ENCODE results near the gene CACNA1D. TPM values are rescaled to one million over a fixed set of nuclear protein-coding genes. Genes with fewer than 3 reads are reported as not detected.

CACNA1D gene
- total RNA-seq, 3 donors from 2014 or later: 0.96 to 50.3 (median 32.1) TPM

DNA sequence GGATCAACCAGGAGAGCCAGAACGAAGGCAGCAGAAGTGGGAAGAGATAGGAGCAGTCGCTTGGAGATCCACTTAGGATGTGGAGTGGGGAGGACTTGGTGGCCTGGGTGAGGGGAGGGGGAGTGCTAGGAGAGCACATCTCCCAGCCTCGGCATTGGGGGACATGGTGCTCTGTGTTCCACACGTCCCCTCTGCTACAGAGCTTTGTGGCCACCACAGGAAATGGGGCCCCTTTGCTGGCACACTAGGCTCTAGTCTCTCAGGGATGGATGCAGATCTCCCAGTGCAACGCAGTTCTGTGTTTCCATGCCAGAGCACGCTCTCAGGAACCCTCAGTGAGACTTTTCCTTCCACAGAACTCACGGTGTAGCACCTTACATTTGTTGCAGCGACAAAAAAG is 283.1 kb downstream of the CACNA1D start:
- Histone ChIP-seq H3K9me3 (no peaks in the 10 kb centered on the region), H3K27ac (peak overlapping the region; percentile 35 to 56), H3K36me3 (no peaks in the 10 kb centered on the region), H3K4me3 (no peak overlapping the region), H3K27me3 (no peaks in the 10 kb centered on the region), H3K4me1 (peaks cover 0 to 3% of the 10 kb centered on the region in 2 donors)
- TF ChIP-seq, protein P1, sequence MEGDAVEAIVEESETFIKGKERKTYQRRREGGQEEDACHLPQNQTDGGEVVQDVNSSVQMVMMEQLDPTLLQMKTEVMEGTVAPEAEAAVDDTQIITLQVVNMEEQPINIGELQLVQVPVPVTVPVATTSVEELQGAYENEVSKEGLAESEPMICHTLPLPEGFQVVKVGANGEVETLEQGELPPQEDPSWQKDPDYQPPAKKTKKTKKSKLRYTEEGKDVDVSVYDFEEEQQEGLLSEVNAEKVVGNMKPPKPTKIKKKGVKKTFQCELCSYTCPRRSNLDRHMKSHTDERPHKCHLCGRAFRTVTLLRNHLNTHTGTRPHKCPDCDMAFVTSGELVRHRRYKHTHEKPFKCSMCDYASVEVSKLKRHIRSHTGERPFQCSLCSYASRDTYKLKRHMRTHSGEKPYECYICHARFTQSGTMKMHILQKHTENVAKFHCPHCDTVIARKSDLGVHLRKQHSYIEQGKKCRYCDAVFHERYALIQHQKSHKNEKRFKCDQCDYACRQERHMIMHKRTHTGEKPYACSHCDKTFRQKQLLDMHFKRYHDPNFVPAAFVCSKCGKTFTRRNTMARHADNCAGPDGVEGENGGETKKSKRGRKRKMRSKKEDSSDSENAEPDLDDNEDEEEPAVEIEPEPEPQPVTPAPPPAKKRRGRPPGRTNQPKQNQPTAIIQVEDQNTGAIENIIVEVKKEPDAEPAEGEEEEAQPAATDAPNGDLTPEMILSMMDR (IDR thresholded peaks at IDR 0.05): no peak
- TF ChIP-seq POLR2A (IDR thresholded peaks at IDR 0.05): no peak
- intact Hi-C loops (cut with DNase I; ENCODE audit: low total_unique reads): no loop called here
- DNase-seq (ENCODE audit: low spot score in 2 of 2): no peak

DNA sequence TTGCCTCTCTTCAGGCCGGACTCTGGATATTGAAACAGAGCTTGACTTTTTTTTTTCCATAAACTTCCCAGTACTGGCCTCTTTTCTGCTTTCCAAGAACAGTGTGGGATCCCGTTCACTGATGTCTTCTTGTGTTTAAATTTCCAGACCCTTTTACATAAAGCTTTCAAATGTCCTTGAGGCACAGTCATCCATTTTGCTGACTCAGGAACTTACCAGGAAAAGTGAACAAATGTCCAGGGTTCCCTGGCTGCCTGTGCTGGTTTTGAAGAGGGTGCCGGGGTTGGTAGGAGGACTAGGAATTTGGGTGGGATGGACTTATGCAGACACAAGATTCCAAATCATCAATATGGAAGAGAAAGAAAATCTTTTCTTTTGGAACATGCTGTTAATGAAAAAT is 283.7 kb downstream of the CACNA1D start:
- H3K4me3 ChIP-seq: no peak overlapping the region
- H3K9me3 ChIP-seq: no peaks in the 10 kb centered on the region
- no peak overlapping the region for H3K27ac ChIP-seq
- H3K4me1 ChIP-seq: peaks cover 0 to 1% of the 10 kb centered on the region in 2 donors
- DNase-seq (ENCODE audit: low spot score in 2 of 2): no peak
- intact Hi-C loops (cut with DNase I; ENCODE audit: low total_unique reads): no loop called here
- H3K27me3 ChIP-seq: no peaks in the 10 kb centered on the region
- H3K36me3 ChIP-seq: no peaks in the 10 kb centered on the region
- TF ChIP-seq, protein P1 (IDR thresholded peaks at IDR 0.05): no peak
- TF ChIP-seq POLR2A (IDR thresholded peaks at IDR 0.05) (no peak), POLR2AphosphoS5 (IDR thresholded peaks at IDR 0.05) (no peak)

DNA sequence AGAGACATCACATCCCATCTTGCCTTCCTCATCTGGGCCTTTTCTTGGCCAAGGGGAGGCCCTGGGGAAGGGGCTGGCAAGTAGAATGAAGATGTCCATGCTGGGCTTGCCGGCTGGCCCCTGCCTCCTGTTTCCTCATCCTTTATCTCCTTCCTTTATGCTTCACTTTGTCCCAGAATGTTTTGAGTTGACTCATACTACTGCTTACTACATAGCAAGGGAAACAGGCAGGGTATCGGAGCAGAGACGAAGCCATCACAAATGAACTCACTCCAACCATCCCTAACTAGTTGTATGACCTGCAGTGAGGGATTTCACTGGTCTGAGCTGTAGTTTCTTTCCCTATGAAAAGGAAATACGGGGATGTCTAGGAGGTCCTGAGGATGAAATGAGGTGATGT is 285.8 kb downstream of the CACNA1D start:
- Histone ChIP-seq H3K27me3 (no peaks in the 10 kb centered on the region), H3K4me3 (no peak overlapping the region), H3K4me1 (no peaks in the 10 kb centered on the region), H3K9me3 (no peaks in the 10 kb centered on the region), H3K36me3 (no peaks in the 10 kb centered on the region), H3K27ac (no peak overlapping the region)
- no peak for DNase-seq (ENCODE audit: low spot score in 2 of 2)
- intact Hi-C loops (cut with DNase I; ENCODE audit: low total_unique reads): no loop called here
- TF ChIP-seq POLR2A (IDR thresholded peaks at IDR 0.05) (no peak), POLR2AphosphoS5 (IDR thresholded peaks at IDR 0.05) (no peak)
- TF ChIP-seq, protein P1 (IDR thresholded peaks at IDR 0.05): no peak

DNA sequence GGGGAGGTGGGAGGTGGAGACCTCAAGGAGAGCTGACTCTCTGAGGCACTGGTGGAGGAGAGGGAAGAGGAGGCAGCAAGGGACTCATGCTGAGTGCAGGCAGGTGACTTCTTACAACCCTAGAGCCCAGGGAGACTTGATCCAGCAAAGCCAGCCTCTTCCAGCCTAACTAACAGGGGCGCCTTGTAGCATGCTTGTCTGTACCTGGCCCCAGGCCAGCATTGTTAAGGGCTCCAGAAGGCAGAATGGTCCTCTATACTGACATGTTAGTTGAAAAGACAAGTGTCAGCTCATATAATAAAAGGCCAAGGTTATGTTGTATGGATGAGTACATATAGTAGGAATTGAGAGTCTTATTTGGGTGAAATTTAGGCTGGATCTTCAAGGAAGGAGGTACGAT is 286.4 kb downstream of the CACNA1D start:
- DNase-seq (ENCODE audit: low spot score in 2 of 2): no peak
- TF ChIP-seq POLR2A (IDR thresholded peaks at IDR 0.05) (no peak), POLR2AphosphoS5 (IDR thresholded peaks at IDR 0.05) (no peak)
- TF ChIP-seq, protein P1 (IDR thresholded peaks at IDR 0.05): no peak
- H3K27ac ChIP-seq: no peak overlapping the region

DNA sequence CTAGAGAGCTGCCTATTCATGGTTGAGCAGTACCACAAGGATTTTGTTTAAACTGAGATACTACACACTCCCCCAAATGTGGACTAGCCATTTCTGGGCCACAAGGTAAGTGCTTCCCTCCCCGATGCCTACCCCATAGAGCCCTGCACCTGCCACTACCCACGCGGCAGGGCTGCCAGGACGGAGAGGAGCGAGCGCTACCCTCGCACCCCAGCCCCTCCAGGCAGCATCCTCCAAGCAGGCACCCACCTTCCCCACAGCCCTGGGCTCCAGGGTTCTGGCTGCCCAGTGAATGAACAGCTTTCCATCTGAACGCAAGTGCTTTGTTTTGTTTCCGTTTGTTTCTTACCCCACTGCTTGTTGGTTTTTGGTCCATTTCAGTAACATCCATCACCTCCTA is 292.6 kb downstream of the CACNA1D start:
- no peak for TF ChIP-seq POLR2A (IDR thresholded peaks at IDR 0.05)
- TF ChIP-seq, protein P1 (IDR thresholded peaks at IDR 0.05): no peak
- no peak for TF ChIP-seq POLR2AphosphoS5 (IDR thresholded peaks at IDR 0.05)
- Histone ChIP-seq H3K27ac (no peak overlapping the region), H3K4me1 (no peaks in the 10 kb centered on the region), H3K4me3 (no peak overlapping the region), H3K9me3 (no peaks in the 10 kb centered on the region), H3K36me3 (no peaks in the 10 kb centered on the region), H3K27me3 (no peaks in the 10 kb centered on the region)
- DNase-seq (ENCODE audit: low spot score in 2 of 2): no peak
- intact Hi-C loops (cut with DNase I; ENCODE audit: low total_unique reads): no loop called here

More for the DNA sequence above, 286.4 kb downstream of the CACNA1D start:
- no peaks in the 10 kb centered on the region for H3K9me3 ChIP-seq
- no peaks in the 10 kb centered on the region for H3K27me3 ChIP-seq
- no peak overlapping the region for H3K4me3 ChIP-seq
- intact Hi-C loops (cut with DNase I; ENCODE audit: low total_unique reads): no loop called here
- H3K4me1 ChIP-seq: no peaks in the 10 kb centered on the region
- H3K36me3 ChIP-seq: no peaks in the 10 kb centered on the region
